ENCODE results near the gene ARHGAP26.

ARHGAP26 gene

DNA sequence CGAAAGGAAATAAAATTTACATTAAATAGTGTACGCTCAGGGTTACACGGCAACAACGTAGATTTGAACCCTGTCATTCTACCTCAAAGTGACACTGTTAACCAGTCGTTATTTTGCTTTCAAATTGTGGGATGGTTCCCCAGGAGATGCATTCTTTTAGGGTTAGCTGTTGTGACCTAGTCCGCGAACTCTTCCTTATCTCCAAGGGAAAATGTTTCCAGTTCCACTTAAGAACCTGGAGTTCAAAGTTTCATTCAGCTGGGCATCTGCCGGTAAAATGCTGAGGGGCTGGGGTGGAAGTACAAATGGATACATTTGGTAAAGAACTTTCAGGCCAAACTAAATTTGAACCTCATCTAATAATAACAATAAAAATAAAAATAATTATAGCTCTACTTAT, 368.7 kb downstream of the ARHGAP26 start:
- H3K4me2 ChIP-seq: no peak overlapping the region
- H3K4me1 ChIP-seq (ENCODE audit: low read depth, poor library complexity, severe bottlenecking): peaks cover 57% of the 10 kb centered on the region
- H3K27me3 ChIP-seq (ENCODE audit: insufficient read depth, low read depth): no peaks in the 10 kb centered on the region
- no peak overlapping the region for H2AFZ ChIP-seq (ENCODE audit: low read depth)
- H3K79me2 ChIP-seq (ENCODE audit: insufficient read depth, low read depth): no peaks in the 10 kb centered on the region
- no peaks in the 10 kb centered on the region for H3K36me3 ChIP-seq (ENCODE audit: insufficient read depth)
- no peak overlapping the region for H3K4me3 ChIP-seq (IDR thresholded peaks at IDR 0.05; ENCODE audit: insufficient read depth, low read depth, low read length)
- no peak overlapping the region for H3K9ac ChIP-seq
- TF ChIP-seq, protein P1, sequence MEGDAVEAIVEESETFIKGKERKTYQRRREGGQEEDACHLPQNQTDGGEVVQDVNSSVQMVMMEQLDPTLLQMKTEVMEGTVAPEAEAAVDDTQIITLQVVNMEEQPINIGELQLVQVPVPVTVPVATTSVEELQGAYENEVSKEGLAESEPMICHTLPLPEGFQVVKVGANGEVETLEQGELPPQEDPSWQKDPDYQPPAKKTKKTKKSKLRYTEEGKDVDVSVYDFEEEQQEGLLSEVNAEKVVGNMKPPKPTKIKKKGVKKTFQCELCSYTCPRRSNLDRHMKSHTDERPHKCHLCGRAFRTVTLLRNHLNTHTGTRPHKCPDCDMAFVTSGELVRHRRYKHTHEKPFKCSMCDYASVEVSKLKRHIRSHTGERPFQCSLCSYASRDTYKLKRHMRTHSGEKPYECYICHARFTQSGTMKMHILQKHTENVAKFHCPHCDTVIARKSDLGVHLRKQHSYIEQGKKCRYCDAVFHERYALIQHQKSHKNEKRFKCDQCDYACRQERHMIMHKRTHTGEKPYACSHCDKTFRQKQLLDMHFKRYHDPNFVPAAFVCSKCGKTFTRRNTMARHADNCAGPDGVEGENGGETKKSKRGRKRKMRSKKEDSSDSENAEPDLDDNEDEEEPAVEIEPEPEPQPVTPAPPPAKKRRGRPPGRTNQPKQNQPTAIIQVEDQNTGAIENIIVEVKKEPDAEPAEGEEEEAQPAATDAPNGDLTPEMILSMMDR (conservative IDR thresholded peaks at IDR 0.05; ENCODE audit: low read depth, low read length): no peak
- no peaks in the 10 kb centered on the region for H4K20me1 ChIP-seq (ENCODE audit: insufficient read depth)
- H3K27ac ChIP-seq: no peak overlapping the region

DNA sequence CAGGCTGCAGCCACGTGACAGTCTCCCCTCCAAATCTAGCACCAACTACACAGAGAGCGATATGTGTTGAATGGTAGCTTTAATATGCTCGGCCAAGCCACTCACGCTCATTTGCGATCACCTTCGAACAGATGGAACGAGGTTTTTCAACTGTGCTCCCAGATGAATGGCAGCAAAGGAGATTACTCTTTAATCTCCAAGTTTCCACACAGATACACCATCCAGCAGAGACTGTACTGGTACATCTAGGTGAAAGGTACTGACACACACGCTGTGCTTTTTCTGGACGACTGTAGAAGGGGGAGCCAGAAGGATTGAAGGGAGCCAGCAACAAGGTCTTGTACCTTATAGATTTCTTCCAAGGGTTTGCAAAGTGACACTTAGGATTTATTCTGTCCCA, 369.4 kb downstream of the ARHGAP26 start:
- TF ChIP-seq, protein P1 (conservative IDR thresholded peaks at IDR 0.05; ENCODE audit: low read depth, low read length): no peak
- no peaks in the 10 kb centered on the region for H4K20me1 ChIP-seq (ENCODE audit: insufficient read depth)
- H3K27ac ChIP-seq: no peak overlapping the region
- H2AFZ ChIP-seq (ENCODE audit: low read depth): no peak overlapping the region
- H3K36me3 ChIP-seq (ENCODE audit: insufficient read depth): no peaks in the 10 kb centered on the region
- no peak overlapping the region for H3K4me2 ChIP-seq
- H3K4me1 ChIP-seq (ENCODE audit: low read depth, poor library complexity, severe bottlenecking): peaks cover 49% of the 10 kb centered on the region
- no peaks in the 10 kb centered on the region for H3K79me2 ChIP-seq (ENCODE audit: insufficient read depth, low read depth)
- no peak overlapping the region for H3K4me3 ChIP-seq (IDR thresholded peaks at IDR 0.05; ENCODE audit: insufficient read depth, low read depth, low read length)
- H3K9ac ChIP-seq: no peak overlapping the region
- no peaks in the 10 kb centered on the region for H3K27me3 ChIP-seq (ENCODE audit: insufficient read depth, low read depth)

DNA sequence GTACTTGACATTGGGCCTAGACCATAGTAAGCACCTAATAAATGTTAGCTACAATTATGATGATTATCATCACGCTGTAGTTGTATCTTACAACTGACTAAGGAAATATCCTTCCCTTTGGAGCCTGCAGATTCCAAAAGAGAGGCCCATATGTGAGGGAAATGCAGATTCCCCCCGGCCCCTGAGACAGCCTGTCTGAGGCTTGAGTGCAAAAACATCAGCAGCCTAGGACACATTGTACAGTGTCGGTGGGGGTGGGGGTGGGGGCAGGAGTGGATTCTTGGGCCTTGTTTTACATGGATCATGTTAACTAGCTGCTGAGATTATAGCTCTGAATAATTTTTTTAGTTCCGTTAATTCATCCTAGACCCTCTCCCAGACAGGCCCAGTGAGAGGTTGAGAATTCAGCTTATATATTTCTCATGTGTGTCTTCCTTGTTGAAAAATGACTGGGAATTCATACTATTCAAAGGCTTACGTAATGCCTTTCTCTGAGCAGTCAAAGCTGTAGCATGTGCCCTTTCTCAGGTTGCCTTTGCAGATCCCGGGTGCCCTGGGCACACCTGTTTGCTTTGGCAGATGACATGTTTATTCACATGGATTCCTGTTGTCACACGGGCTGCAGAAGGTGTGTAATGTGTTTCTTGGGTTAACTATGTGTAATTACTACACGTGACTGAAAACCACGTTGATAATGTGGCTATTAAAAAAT, 370.5 kb downstream of the ARHGAP26 start:
- Histone ChIP-seq H3K4me3 (IDR thresholded peaks at IDR 0.05; ENCODE audit: insufficient read depth, low read depth, low read length) (no peak overlapping the region), H3K9ac (no peak overlapping the region), H3K27me3 (ENCODE audit: insufficient read depth, low read depth) (no peaks in the 10 kb centered on the region), H4K20me1 (ENCODE audit: insufficient read depth) (no peaks in the 10 kb centered on the region), H3K27ac (no peak overlapping the region), H3K4me1 (ENCODE audit: low read depth, poor library complexity, severe bottlenecking) (peaks cover 39% of the 10 kb centered on the region), H3K36me3 (ENCODE audit: insufficient read depth) (no peaks in the 10 kb centered on the region), H2AFZ (ENCODE audit: low read depth) (no peak overlapping the region), H3K79me2 (ENCODE audit: insufficient read depth, low read depth) (no peaks in the 10 kb centered on the region), H3K4me2 (no peak overlapping the region)
- TF ChIP-seq, protein P1 (conservative IDR thresholded peaks at IDR 0.05; ENCODE audit: low read depth, low read length): no peak

DNA sequence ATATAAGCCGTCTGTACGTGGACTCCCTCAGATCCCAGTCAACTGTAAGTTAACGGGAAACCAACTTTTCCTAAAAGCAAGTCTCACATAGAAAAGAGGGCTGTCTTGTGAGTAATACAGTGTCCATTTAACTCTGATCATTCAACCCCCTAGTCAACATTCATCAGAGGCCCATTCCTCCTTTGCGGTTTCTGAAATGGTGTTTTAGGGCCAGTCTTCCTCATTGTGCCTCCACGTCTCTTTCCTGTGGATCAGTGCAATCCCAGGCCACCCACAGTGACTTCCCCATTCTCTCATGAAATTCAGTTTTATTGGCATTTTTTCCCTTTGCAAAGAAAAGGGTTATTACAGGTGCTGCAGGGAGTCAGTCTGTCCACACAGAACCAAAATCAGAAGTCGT, 371.5 kb downstream of the ARHGAP26 start:
- no peak overlapping the region for H3K27ac ChIP-seq
- no peak overlapping the region for H3K4me3 ChIP-seq (IDR thresholded peaks at IDR 0.05; ENCODE audit: insufficient read depth, low read depth, low read length)
- TF ChIP-seq, protein P1 (conservative IDR thresholded peaks at IDR 0.05; ENCODE audit: low read depth, low read length): no peak
- no peaks in the 10 kb centered on the region for H4K20me1 ChIP-seq (ENCODE audit: insufficient read depth)
- no peak overlapping the region for H2AFZ ChIP-seq (ENCODE audit: low read depth)
- no peaks in the 10 kb centered on the region for H3K79me2 ChIP-seq (ENCODE audit: insufficient read depth, low read depth)
- H3K4me2 ChIP-seq: no peak overlapping the region
- H3K9ac ChIP-seq: no peak overlapping the region
- no peaks in the 10 kb centered on the region for H3K27me3 ChIP-seq (ENCODE audit: insufficient read depth, low read depth)
- no peaks in the 10 kb centered on the region for H3K36me3 ChIP-seq (ENCODE audit: insufficient read depth)
- H3K4me1 ChIP-seq (ENCODE audit: low read depth, poor library complexity, severe bottlenecking): peaks cover 29% of the 10 kb centered on the region
